ENCODE results near the gene ITIH2. TPM values are rescaled to one million over a fixed set of nuclear protein-coding genes. Genes with fewer than 3 reads are reported as not detected.

The ITIH2 gene
- total and polyA plus RNA-seq, 2 of the 8 experiments (the other 6 are each of a cell fraction or from before 2014, with no cell fraction given) = not detected

DNA sequence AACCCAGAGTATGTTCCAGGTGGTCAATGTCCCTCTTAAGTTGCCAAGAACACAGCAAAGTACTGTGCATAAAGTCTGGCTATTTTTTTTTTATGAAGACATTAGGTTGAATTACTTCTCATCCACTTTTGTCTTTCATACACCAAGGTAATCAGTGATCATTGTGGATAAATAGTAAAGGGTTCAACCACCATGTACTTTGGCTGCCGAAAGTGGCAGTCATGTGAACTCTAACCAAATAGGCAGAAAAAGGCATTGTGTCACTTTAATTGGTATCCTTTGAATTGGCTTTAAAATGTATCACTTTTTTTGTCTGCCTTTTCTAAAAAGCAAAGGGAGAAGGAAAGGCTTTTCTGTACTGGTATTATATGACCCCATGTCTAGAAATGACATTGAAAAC is 7.3 kb downstream of the ITIH2 start:
- no peak overlapping the region for H3K4me2 ChIP-seq (ENCODE audit: insufficient read depth in 1 of 2, low read depth in 2 of 2, low read length in 2 of 2)
- no peaks in the 10 kb centered on the region for H3K27me3 ChIP-seq (replicated peaks in 1 of 4; ENCODE audit: control insufficient read depth in 3 of 4, extremely low read depth in 1 of 4, insufficient read depth in 3 of 4, low read length in 3 of 4)
- TF ChIP-seq CEBPB (IDR thresholded peaks at IDR 0.05; ENCODE audit: low read depth, low read length) (no peak), SIRT6 (IDR thresholded peaks at IDR 0.05; ENCODE audit: low read length) (no peak), HDAC6 (IDR thresholded peaks at IDR 0.05; ENCODE audit: low read depth, low read length) (no peak), BRCA1 (IDR thresholded peaks at IDR 0.05; ENCODE audit: low read depth, low read length) (no peak), TCF12 (IDR thresholded peaks at IDR 0.05; ENCODE audit: low read depth, low read length) (no peak)
- TF ChIP-seq, protein P1, sequence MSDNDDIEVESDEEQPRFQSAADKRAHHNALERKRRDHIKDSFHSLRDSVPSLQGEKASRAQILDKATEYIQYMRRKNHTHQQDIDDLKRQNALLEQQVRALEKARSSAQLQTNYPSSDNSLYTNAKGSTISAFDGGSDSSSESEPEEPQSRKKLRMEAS (IDR thresholded peaks at IDR 0.05) = no peak
- H2AFZ ChIP-seq (ENCODE audit: low read length) = no peak overlapping the region
- H3K36me3 ChIP-seq (ENCODE audit: control insufficient read depth in 2 of 4, insufficient read depth in 4 of 4, low read length in 3 of 4) = no peaks in the 10 kb centered on the region
- no peaks in the 10 kb centered on the region for H3K9me3 ChIP-seq (ENCODE audit: insufficient read depth in 2 of 2, low read depth in 1 of 2, low read length in 1 of 2)
- H3K23ac ChIP-seq (ENCODE audit: insufficient read length) = no peak overlapping the region
- FAIRE-seq (no peak), DNase-seq (ENCODE audit: low read depth in 1 of 2, low spot score in 2 of 2) (no peak)
- no peak overlapping the region for H2AK5ac ChIP-seq (ENCODE audit: low read depth, low read length)
- H4K91ac ChIP-seq (replicated peaks; ENCODE audit: insufficient read length, low read length) = no peak overlapping the region
- no peak overlapping the region for H4K8ac ChIP-seq (ENCODE audit: extremely low read depth, insufficient read depth, low read length)
- H3K23me2 ChIP-seq (ENCODE audit: low read depth, low read length) = no peaks in the 10 kb centered on the region
- WGBS, 2 experiments (ENCODE audit: extremely low coverage in 1 of 2, insufficient coverage in 1 of 2, insufficient read length in 1 of 2, insufficient replicate concordance in 2 of 2, low coverage in 1 of 2, low lambda C conversion rate in 2 of 2, missing lambda C conversion rate in 1 of 2) = 80% methylated on average over 1 of the region's 1 CpG; no CpG with 5 or more reads in 1 of the 2 experiments
- no peak overlapping the region for H2BK20ac ChIP-seq (ENCODE audit: low read length)
- H3K18ac ChIP-seq (ENCODE audit: extremely low read depth, low read length) = no peak overlapping the region
- H2BK15ac ChIP-seq (ENCODE audit: low read length) = no peak overlapping the region
- H3K4me1 ChIP-seq (replicated peaks in 1 of 4; ENCODE audit: control insufficient read depth in 3 of 4, insufficient read depth in 4 of 4, low read length in 3 of 4) = no peaks in the 10 kb centered on the region
- no peak overlapping the region for H2BK120ac ChIP-seq (replicated peaks; ENCODE audit: low read depth, low read length)
- H3K4me3 ChIP-seq (ENCODE audit: extremely low read depth in 1 of 4, insufficient read depth in 2 of 4, low read depth in 3 of 4, low read length in 4 of 4) = no peak overlapping the region
- H2BK12ac ChIP-seq (ENCODE audit: low read depth, low read length) = no peak overlapping the region
- no peak overlapping the region for H3K56ac ChIP-seq (replicated peaks; ENCODE audit: insufficient read length, low read depth, low read length)
- H3K4ac ChIP-seq (replicated peaks; ENCODE audit: insufficient read length, low read depth, low read length) = no peak overlapping the region
- H3K27ac ChIP-seq (ENCODE audit: low read depth, low read length) = no peak overlapping the region
- no peak overlapping the region for H2BK5ac ChIP-seq (ENCODE audit: low read depth, low read length)
- CTCF ChIA-PET (ENCODE audit: partially characterized antibody) = no interaction called here
- POLR2A ChIA-PET (ENCODE audit: partially characterized antibody) = no interaction called here
- H3K79me1 ChIP-seq (ENCODE audit: low read depth, low read length) = no peaks in the 10 kb centered on the region
- no peaks in the 10 kb centered on the region for H4K20me1 ChIP-seq (replicated peaks in 1 of 2; ENCODE audit: control insufficient read depth in 1 of 2, insufficient read depth in 2 of 2, low read length in 2 of 2)
- H3K14ac ChIP-seq (ENCODE audit: insufficient read length) = no peak overlapping the region
- H4K5ac ChIP-seq (ENCODE audit: insufficient read length, low read depth, low read length) = no peak overlapping the region
- no peaks in the 10 kb centered on the region for H3K79me2 ChIP-seq (ENCODE audit: control insufficient read depth in 1 of 2, insufficient read depth in 2 of 2, low read length in 2 of 2)
- no peak overlapping the region for H3K9ac ChIP-seq (replicated peaks in 1 of 4; ENCODE audit: extremely low read depth in 1 of 4, low read depth in 3 of 4, low read length in 3 of 4)

Measured in H1 (cell line).